SU-DHL-6 (cell line): ENCODE results near the gene CDK14.

Experiments used
- H2AFZ ChIP-seq: fragments of 200-600 bp; sonication (generic); 2 replicates; pipeline ENCODE4 v1.6.1; 2014; ENCODE audit warnings: low read depth, mild to moderate bottlenecking, moderate library complexity, mixed read lengths, antibody characterized with exemption, low read length; ENCODE audit not compliant: severe bottlenecking
- H3F3A ChIP-seq: fragments of 200-600 bp; shearing (Covaris generic); 2 replicates; pipeline ENCODE4 v1.6.0; 2016; ENCODE audit warnings: antibody characterized with exemption, mild to moderate bottlenecking; ENCODE audit not compliant: insufficient read depth
- H3K27ac ChIP-seq: fragments of 200-600 bp; sonication (generic); 2 replicates; pipeline ENCODE4 v1.5.1; 2016; ENCODE audit warnings: low read depth, mild to moderate bottlenecking, low read length, moderate library complexity, mixed read lengths
- H3K27me3 ChIP-seq: fragments of 200-600 bp; sonication (generic), shearing (Covaris generic); 2 replicates; pipeline ENCODE4 v1.6.0; 2014; ENCODE audit warnings: mild to moderate bottlenecking, low read length
- H3K36me3 ChIP-seq: fragments of 200-600 bp; sonication (generic); 2 replicates; pipeline ENCODE4 v1.6.1; 2014; ENCODE audit warnings: mild to moderate bottlenecking, low read length, mixed read lengths
- H3K4me2 ChIP-seq: fragments of 300-600, 200-600 bp; shearing (Covaris generic), sonication (generic); 2 replicates; pipeline ENCODE4 v1.6.0; 2014; ENCODE audit warnings: low read length, low read depth, mild to moderate bottlenecking; ENCODE audit not compliant: poor library complexity, severe bottlenecking
- H3K4me3 ChIP-seq: fragments of 200-600 bp; sonication (generic); 2 replicates; pipeline ENCODE4 v1.5.1; 2014; ENCODE audit warnings: antibody characterized with exemption, low read length, mild to moderate bottlenecking, mixed read lengths; ENCODE audit not compliant: insufficient read depth, poor library complexity, severe bottlenecking
- H3K79me2 ChIP-seq: fragments of 200-600 bp; sonication (generic); 2 replicates; pipeline ENCODE4 v1.6.1; 2014; ENCODE audit warnings: mild to moderate bottlenecking, low read length, moderate library complexity; ENCODE audit not compliant: insufficient read depth
- H3K9ac ChIP-seq: fragments of 200-600 bp; sonication (generic); 2 replicates; pipeline ENCODE4 v1.7.0; 2014; ENCODE audit warnings: mild to moderate bottlenecking, low read length
- H3K9me2 ChIP-seq: fragments of 200-600 bp; sonication (generic); replicated peaks from 2 replicates; pipeline ENCODE4 v1.6.1; 2014; ENCODE audit warnings: low read length; ENCODE audit not compliant: insufficient read depth
- H3K9me3 ChIP-seq: fragments of 200-600 bp; sonication (generic); 2 replicates; pipeline ENCODE4 v1.6.1; 2014; ENCODE audit warnings: low read length, mixed read lengths; ENCODE audit not compliant: insufficient read depth
- H4K20me1 ChIP-seq: fragments of 200-600 bp; sonication (generic); 2 replicates; pipeline ENCODE4 v1.6.1; 2014; ENCODE audit warnings: low read depth, mild to moderate bottlenecking, antibody characterized with exemption, low read length, moderate library complexity, mixed read lengths
- EZH2phosphoT487 ChIP-seq: fragments of 200-600 bp; sonication (generic), shearing (Covaris generic); conservative IDR thresholded peaks from 2 replicates; pipeline ENCODE4 v1.6.1; 2018; ENCODE audit warnings: mild to moderate bottlenecking, antibody characterized with exemption, low read length, moderate library complexity, mixed read lengths
- TF ChIP-seq, protein P1 (sequence below): fragments of 200-600 bp; sonication (generic); IDR thresholded peaks from one replicate; pipeline ENCODE4 v1.5.1; 2017; ENCODE audit warnings: antibody characterized with exemption, mild to moderate bottlenecking, low read length, moderate library complexity; ENCODE audit not compliant: insufficient read depth, poor library complexity, severe bottlenecking

CDK14 gene

DNA sequence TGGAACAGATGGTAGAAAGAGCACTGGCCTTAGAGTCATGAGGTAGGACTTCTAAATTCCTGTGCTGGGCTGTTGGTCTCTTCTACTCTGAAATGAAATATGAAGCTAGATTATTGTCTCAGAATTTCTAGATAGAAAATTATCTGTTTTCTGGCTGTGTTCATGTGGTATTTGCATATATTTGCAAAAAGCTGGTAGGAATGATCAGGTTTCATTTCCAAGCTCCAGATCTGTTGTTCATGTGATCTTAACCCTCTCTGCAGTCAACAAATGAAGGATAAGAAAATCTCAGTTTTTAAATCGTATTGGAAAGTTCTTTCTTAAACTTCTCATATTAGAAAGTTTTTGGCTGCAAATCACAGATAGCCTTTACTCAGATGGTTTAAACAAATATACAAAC is 248.3 kb downstream of the CDK14 start:
- peaks cover 9% of the 10 kb centered on the region; the same call in 1 of the 2 replicates for H3F3A ChIP-seq
- no peaks in the 10 kb centered on the region for H3K9me2 ChIP-seq
- H3K36me3 ChIP-seq, result peaks cover 8% of the 10 kb centered on the region; the same call in 1 of the 2 replicates
- H2AFZ ChIP-seq, result no peak overlapping the region
- H4K20me1 ChIP-seq, result no peaks in the 10 kb centered on the region
- H3K27me3 ChIP-seq, result no peaks in the 10 kb centered on the region
- H3K9ac ChIP-seq, result no peak overlapping the region
- no peaks in the 10 kb centered on the region for H3K9me3 ChIP-seq
- no peak overlapping the region for H3K27ac ChIP-seq
- no peak overlapping the region for H3K4me3 ChIP-seq
- TF ChIP-seq, protein P1, sequence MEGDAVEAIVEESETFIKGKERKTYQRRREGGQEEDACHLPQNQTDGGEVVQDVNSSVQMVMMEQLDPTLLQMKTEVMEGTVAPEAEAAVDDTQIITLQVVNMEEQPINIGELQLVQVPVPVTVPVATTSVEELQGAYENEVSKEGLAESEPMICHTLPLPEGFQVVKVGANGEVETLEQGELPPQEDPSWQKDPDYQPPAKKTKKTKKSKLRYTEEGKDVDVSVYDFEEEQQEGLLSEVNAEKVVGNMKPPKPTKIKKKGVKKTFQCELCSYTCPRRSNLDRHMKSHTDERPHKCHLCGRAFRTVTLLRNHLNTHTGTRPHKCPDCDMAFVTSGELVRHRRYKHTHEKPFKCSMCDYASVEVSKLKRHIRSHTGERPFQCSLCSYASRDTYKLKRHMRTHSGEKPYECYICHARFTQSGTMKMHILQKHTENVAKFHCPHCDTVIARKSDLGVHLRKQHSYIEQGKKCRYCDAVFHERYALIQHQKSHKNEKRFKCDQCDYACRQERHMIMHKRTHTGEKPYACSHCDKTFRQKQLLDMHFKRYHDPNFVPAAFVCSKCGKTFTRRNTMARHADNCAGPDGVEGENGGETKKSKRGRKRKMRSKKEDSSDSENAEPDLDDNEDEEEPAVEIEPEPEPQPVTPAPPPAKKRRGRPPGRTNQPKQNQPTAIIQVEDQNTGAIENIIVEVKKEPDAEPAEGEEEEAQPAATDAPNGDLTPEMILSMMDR, result no peak
- TF ChIP-seq EZH2phosphoT487, result no peak
- H3K4me2 ChIP-seq, result no peak overlapping the region
- peaks cover 91% of the 10 kb centered on the region for H3K79me2 ChIP-seq

DNA sequence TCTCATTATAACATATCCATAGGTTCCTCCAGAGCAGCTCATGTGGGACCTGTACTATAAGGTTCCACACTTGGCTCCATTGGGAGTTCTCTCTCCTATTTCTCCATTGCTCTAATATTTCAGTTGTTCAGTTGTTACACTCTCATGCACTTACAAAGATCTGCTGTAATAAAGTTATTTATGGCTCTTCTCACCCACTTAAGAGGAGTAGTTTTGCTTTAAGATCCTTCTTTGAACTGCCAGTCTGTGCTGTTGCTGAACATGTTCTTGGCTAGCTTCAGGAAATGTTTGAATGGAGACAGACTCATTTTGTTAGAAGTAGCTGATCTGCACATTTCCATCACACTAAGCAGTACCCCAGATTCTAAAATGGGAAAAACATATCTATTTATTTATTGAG is 250.1 kb downstream of the CDK14 start:
- no peaks in the 10 kb centered on the region for H3K27me3 ChIP-seq
- 0 out of 2 replicates have a peak, but pooled peaks cover 3% of the 10 kb centered on the region for H4K20me1 ChIP-seq
- no peak overlapping the region for H2AFZ ChIP-seq
- H3K4me2 ChIP-seq, result no peak overlapping the region
- H3K4me3 ChIP-seq, result no peak overlapping the region
- peaks cover 4% of the 10 kb centered on the region; the same call in 1 of the 2 replicates for H3K36me3 ChIP-seq
- peaks cover 9% of the 10 kb centered on the region; the same call in 1 of the 2 replicates for H3F3A ChIP-seq
- no peak overlapping the region for H3K9ac ChIP-seq
- TF ChIP-seq, protein P1, result no peak
- no peak for TF ChIP-seq EZH2phosphoT487
- no peaks in the 10 kb centered on the region for H3K9me2 ChIP-seq
- no peaks in the 10 kb centered on the region for H3K9me3 ChIP-seq
- peaks cover 91% of the 10 kb centered on the region for H3K79me2 ChIP-seq
- H3K27ac ChIP-seq, result no peak overlapping the region

DNA sequence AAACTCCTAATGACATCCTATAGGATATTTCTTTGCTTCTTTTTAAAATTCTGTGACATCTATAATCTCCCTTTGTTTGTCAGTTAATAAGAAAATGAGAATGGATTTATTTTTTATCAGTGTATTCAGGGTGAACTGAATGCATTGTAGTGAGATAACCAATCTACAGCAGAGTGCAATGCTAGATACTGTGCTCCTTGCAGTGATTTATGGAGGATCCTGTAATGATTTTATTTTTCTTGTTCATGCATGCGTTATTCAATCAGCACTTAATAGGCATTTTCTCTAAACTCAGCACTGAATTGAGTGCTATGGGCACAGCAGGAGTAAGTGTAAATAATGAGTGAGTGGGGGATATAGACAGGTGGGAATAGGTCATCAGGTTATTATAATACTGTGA is 253.9 kb downstream of the CDK14 start:
- H3K27me3 ChIP-seq, result no peaks in the 10 kb centered on the region
- H3K4me2 ChIP-seq, result no peak overlapping the region
- H3K27ac ChIP-seq, result no peak overlapping the region
- no peak overlapping the region for H3K9ac ChIP-seq
- H3K9me2 ChIP-seq, result no peaks in the 10 kb centered on the region
- H4K20me1 ChIP-seq, result 0 out of 2 replicates have a peak, but pooled peaks cover 9% of the 10 kb centered on the region
- peaks cover 94% of the 10 kb centered on the region for H3K79me2 ChIP-seq
- peaks cover 4% of the 10 kb centered on the region; the same call in 1 of the 2 replicates for H3K36me3 ChIP-seq
- no peak for TF ChIP-seq EZH2phosphoT487
- TF ChIP-seq, protein P1, result no peak
- H2AFZ ChIP-seq, result no peak overlapping the region
- no peaks in the 10 kb centered on the region for H3F3A ChIP-seq
- H3K4me3 ChIP-seq, result no peak overlapping the region
- no peaks in the 10 kb centered on the region for H3K9me3 ChIP-seq
